CD8-positive, alpha-beta memory T cell (primary cell): ENCODE data around the gene TCF7. TPM values are rescaled to one million over a fixed set of nuclear protein-coding genes. Genes with fewer than 3 reads are reported as not detected.
A peak's percentile ranks its signal among the peaks of the same experiment; 100 is the strongest.

Source experiments
- CTCF ChIA-PET: fragments of 350-600 bp; sonication (Branson Sonifier 250); formaldehyde crosslinking; loops from one replicate; lab custom pipeline; 2021; ENCODE audit warnings: antibody characterized with exemption; lab: Charles Lee
- POLR2A ChIA-PET: fragments of 350-600 bp; sonication (Branson Sonifier 250); formaldehyde crosslinking; loops from one replicate; lab custom pipeline; 2021; ENCODE audit warnings: antibody characterized with exemption; lab: Charles Lee
- DNase-seq, 5 donors: peaks; one replicate each; pipeline versions ENCODE4 v3.0.0 to v3.0.0-alpha.2; 2020 to 2022; ENCODE audit warnings: mixed read lengths in 1 of 5
- H3K27ac ChIP-seq: one replicate; pipeline ENCODE4 v1.7.0; 2013; ENCODE audit warnings: low read depth, mild to moderate bottlenecking, low read length, moderate library complexity
- H3K27me3 ChIP-seq: 2 replicates; pipeline ENCODE4 v1.7.0; 2013; ENCODE audit warnings: low read length, mild to moderate bottlenecking; ENCODE audit not compliant: insufficient read depth, poor library complexity, severe bottlenecking
- H3K36me3 ChIP-seq: 2 replicates; pipeline ENCODE4 v1.7.0; 2013; ENCODE audit warnings: mild to moderate bottlenecking, low read length, moderate library complexity; ENCODE audit not compliant: insufficient read depth
- H3K4me1 ChIP-seq: 2 replicates; pipeline ENCODE4 v1.7.0; 2013; ENCODE audit warnings: mild to moderate bottlenecking, low read length, moderate library complexity; ENCODE audit not compliant: insufficient read depth
- H3K4me3 ChIP-seq: 2 replicates; pipeline ENCODE4 v1.7.0; 2013; ENCODE audit warnings: mild to moderate bottlenecking, low read length
- H3K9me3 ChIP-seq: 2 replicates; pipeline ENCODE4 v1.7.0; 2013; ENCODE audit warnings: mild to moderate bottlenecking, low read length
- H3K27ac Mint-ChIP-seq, 8 donors: one replicate each; pipeline ENCODE4 v1.8.0; 2020 to 2021; ENCODE audit warnings: mixed read lengths in 8 of 8, mild to moderate bottlenecking in 6 of 8, inconsistent platforms in 3 of 8, moderate library complexity in 3 of 8
- H3K27me3 Mint-ChIP-seq, 2 donors: one replicate each; pipeline ENCODE4 v1.8.0; 2020 to 2021; ENCODE audit warnings: mixed read lengths in 2 of 2, mild to moderate bottlenecking in 1 of 2, moderate library complexity in 1 of 2
- H3K36me3 Mint-ChIP-seq, 3 donors: one replicate each; pipeline ENCODE4 v1.8.0; 2020 to 2021; ENCODE audit warnings: mixed read lengths in 3 of 3, inconsistent platforms in 1 of 3, mild to moderate bottlenecking in 1 of 3
- H3K4me1 Mint-ChIP-seq, 3 donors: one replicate each; pipeline ENCODE4 v1.8.0; 2020 to 2021; ENCODE audit warnings: mixed read lengths in 3 of 3, inconsistent platforms in 1 of 3, mild to moderate bottlenecking in 1 of 3
- H3K4me3 Mint-ChIP-seq, 7 donors: one replicate each; pipeline ENCODE4 v1.8.0; 2020 to 2021; ENCODE audit warnings: mixed read lengths in 7 of 7, mild to moderate bottlenecking in 6 of 7, moderate library complexity in 4 of 7, inconsistent platforms in 2 of 7
- H3K9me3 Mint-ChIP-seq, 5 donors: one replicate each; pipeline ENCODE4 v1.8.0; 2020 to 2022; ENCODE audit warnings: mixed read lengths in 5 of 5, mild to moderate bottlenecking in 3 of 5, moderate library complexity in 2 of 5, inconsistent platforms in 1 of 5
- polyA plus RNA-seq: library from polyadenylated mRNA; unstranded; fragments of 300-500 nt; fragmentation: Illumina TruSeq; gene quantifications from one replicate; pipeline ENCODE4 v1.2.3, GENCODE V29; 2021
- total RNA-seq, 2 experiments: library from RNA; stranded (reverse); gene quantifications; one replicate each; pipeline ENCODE4 v1.2.3, GENCODE V29; 2021

The TCF7 gene
- total and polyA plus RNA-seq, 3 experiments from 2014 or later: 85.2 to 344 (median 89.7) TPM

DNA sequence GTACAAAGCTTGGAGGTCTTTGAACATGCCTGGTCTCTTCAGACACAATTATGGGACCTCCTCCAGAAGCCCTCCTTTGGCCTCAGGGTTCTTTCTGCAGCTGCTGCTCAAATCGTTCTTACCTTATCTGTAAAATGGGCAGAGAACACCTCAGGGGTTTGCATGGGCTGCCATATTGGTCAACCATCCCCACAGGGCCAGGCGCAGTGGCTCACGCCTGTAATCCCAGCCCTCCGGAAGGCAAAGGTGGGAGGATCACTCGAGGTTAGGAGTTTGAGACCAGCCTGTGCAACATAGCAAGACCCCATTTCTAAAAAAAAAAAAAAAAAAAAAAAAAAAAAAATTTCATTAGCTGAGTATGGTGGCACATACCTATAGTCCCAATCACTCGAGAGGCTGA lies 29.1 kb upstream of the TCF7 start:
- Mint-ChIP-seq H3K9me3 (no peaks in the 10 kb centered on the region), H3K4me1 (peaks cover 58 to 79% (median 72%) of the 10 kb centered on the region in 3 donors), H3K4me3 (no peak overlapping the region), H3K36me3 (no peaks in the 10 kb centered on the region), H3K27ac (peak overlapping the region in 2 of 8 donors; percentile 12 to 82), H3K27me3 (peaks cover 0 to 3% of the 10 kb centered on the region in 2 donors)
- H3K36me3 ChIP-seq: no peaks in the 10 kb centered on the region
- ChIA-PET POLR2A (interaction anchor here (1.0 to 1.4 kb wide), 2 partner anchors 32 to 71 kb away, joined by 3 to 4 read pairs; no protein-coding TSS in a partner anchor), CTCF (interaction anchor here (1.7 to 5.3 kb wide), 5 partner anchors 16 to 45 kb away, joined by 4 to 36 read pairs (median 15); no protein-coding TSS in a partner anchor)
- H3K9me3 ChIP-seq: no peaks in the 10 kb centered on the region
- no peak overlapping the region for H3K27ac ChIP-seq
- no peaks in the 10 kb centered on the region for H3K27me3 ChIP-seq
- H3K4me3 ChIP-seq: no peak overlapping the region
- no peak for DNase-seq
- peaks cover 80% of the 10 kb centered on the region for H3K4me1 ChIP-seq

GRCh38 chr5:134086225-134086942 lies 28.1 kb upstream of the TCF7 start:
- peak overlapping the region; percentile 26 for H3K4me3 ChIP-seq

GRCh38 chr5:134086943-134087305 lies 27.6 kb upstream of the TCF7 start:
- Mint-ChIP-seq H3K27ac (peak overlapping the region; percentile 70 to 96 (median 90)), H3K4me1 (peaks cover 68 to 85% (median 80%) of the 10 kb centered on the region in 3 donors), H3K9me3 (no peaks in the 10 kb centered on the region), H3K27me3 (peaks cover 0 to 3% of the 10 kb centered on the region in 2 donors), H3K4me3 (peak overlapping the region in 6 of 7 donors; percentile 11 to 65 (median 47)), H3K36me3 (no peaks in the 10 kb centered on the region)
- CTCF ChIA-PET: interaction anchor here (1.7 to 5.3 kb wide), 2 partner anchors 14 to 47 kb away, joined by 15 to 36 read pairs; no protein-coding TSS in a partner anchor
- peaks cover 89% of the 10 kb centered on the region for H3K4me1 ChIP-seq
- H3K4me3 ChIP-seq: no peak overlapping the region
- POLR2A ChIA-PET: interaction anchor here (1.1 to 3.5 kb wide), 2 partner anchors 14 to 24 kb away, joined by 3 to 15 read pairs; no protein-coding TSS in a partner anchor
- H3K27me3 ChIP-seq: no peaks in the 10 kb centered on the region
- peak; percentile 35 to 93 (median 71) for DNase-seq
- H3K9me3 ChIP-seq: no peaks in the 10 kb centered on the region
- no peak overlapping the region for H3K27ac ChIP-seq
- H3K36me3 ChIP-seq: no peaks in the 10 kb centered on the region

More at GRCh38 chr5:134086225-134086942, 28.1 kb upstream of the TCF7 start:
- Mint-ChIP-seq H3K27me3 (peaks cover 0 to 3% of the 10 kb centered on the region in 2 donors), H3K27ac (peak overlapping the region; percentile 77 to 96 (median 90)), H3K9me3 (no peaks in the 10 kb centered on the region), H3K36me3 (no peaks in the 10 kb centered on the region), H3K4me3 (peak overlapping the region; percentile 11 to 65 (median 44)), H3K4me1 (peaks cover 66 to 85% (median 80%) of the 10 kb centered on the region in 3 donors)
- ChIA-PET CTCF (interaction anchor here (1.7 to 5.3 kb wide), 2 partner anchors 15 to 46 kb away, joined by 15 to 36 read pairs; no protein-coding TSS in a partner anchor), POLR2A (interaction anchor here (1.0 to 3.5 kb wide), 4 partner anchors 14 to 70 kb away, joined by 3 to 15 read pairs (median 4); no protein-coding TSS in a partner anchor)
- no peak for DNase-seq
- H3K9me3 ChIP-seq: no peaks in the 10 kb centered on the region
- H3K27ac ChIP-seq: no peak overlapping the region
- no peaks in the 10 kb centered on the region for H3K27me3 ChIP-seq
- peaks cover 88% of the 10 kb centered on the region for H3K4me1 ChIP-seq
- no peaks in the 10 kb centered on the region for H3K36me3 ChIP-seq

GRCh38 chr5:134088291-134088690 lies 26.2 kb upstream of the TCF7 start:
- CTCF ChIA-PET: interaction anchor here (0.7 to 1.6 kb wide), 4 partner anchors 11 to 49 kb away, joined by 3 to 6 read pairs (median 4); no protein-coding TSS in a partner anchor
- H3K9me3 Mint-ChIP-seq: no peaks in the 10 kb centered on the region
- H3K27ac Mint-ChIP-seq: peak overlapping the region in 6 of 8 donors; percentile 13 to 90 (median 76)
- peaks cover 91% of the 10 kb centered on the region for H3K4me1 ChIP-seq
- H3K36me3 ChIP-seq: no peaks in the 10 kb centered on the region
- H3K4me3 ChIP-seq: peak overlapping the region; percentile 29
- H3K4me1 Mint-ChIP-seq: peaks cover 70 to 88% (median 81%) of the 10 kb centered on the region in 3 donors
- no peak for DNase-seq
- no peak overlapping the region for H3K27ac ChIP-seq
- POLR2A ChIA-PET: interaction anchor here (1.1 to 3.5 kb wide), 2 partner anchors 9 to 13 kb away, joined by 3 to 15 read pairs; no protein-coding TSS in a partner anchor
- peaks cover 0 to 4% (median 4%) of the 10 kb centered on the region in 3 donors for H3K36me3 Mint-ChIP-seq
- H3K27me3 Mint-ChIP-seq: peaks cover 0 to 2% of the 10 kb centered on the region in 2 donors
- H3K4me3 Mint-ChIP-seq: peak overlapping the region in 1 of 7 donors; percentile 59
- H3K9me3 ChIP-seq: no peaks in the 10 kb centered on the region
- H3K27me3 ChIP-seq: no peaks in the 10 kb centered on the region

DNA sequence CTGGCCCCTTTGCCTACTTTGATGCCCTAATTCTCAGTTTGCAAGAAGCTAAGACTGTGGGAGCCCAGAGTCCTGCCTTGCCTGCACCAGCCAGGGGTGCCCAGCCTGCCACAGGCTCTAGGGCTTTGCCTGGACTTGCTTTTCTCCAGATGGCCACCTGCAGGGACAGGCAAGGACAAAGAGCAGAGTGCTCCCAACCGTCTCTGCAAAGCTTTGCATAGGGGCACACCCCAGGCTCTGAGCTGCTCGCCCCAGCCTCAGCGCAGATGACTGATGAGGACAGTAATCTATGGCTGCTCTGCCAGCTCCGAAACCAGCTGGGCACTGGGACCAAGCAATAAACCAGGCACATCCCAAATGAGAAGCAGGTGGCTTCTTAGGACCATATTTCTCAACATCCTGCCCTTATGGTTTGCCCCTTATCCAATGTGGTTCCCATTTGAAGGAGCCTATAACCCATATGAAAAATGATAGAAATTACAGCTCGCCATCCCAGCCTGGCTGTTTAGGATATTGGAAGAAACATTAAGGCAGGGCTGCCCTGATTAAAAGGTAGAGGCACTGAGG lies 25.4 kb upstream of the TCF7 start:
- Histone ChIP-seq H3K9me3 (no peaks in the 10 kb centered on the region), H3K27ac (no peak overlapping the region), H3K36me3 (no peaks in the 10 kb centered on the region), H3K4me1 (peaks cover 91% of the 10 kb centered on the region), H3K4me3 (peak overlapping the region; percentile 29), H3K27me3 (no peaks in the 10 kb centered on the region)
- no peak for DNase-seq
- Mint-ChIP-seq H3K4me1 (peaks cover 69 to 88% (median 81%) of the 10 kb centered on the region in 3 donors), H3K9me3 (no peaks in the 10 kb centered on the region), H3K36me3 (peaks cover 0 to 4% (median 4%) of the 10 kb centered on the region in 3 donors), H3K27ac (peak overlapping the region in 5 of 8 donors; percentile 13 to 89 (median 70)), H3K4me3 (peak overlapping the region in 1 of 7 donors; percentile 70), H3K27me3 (peaks cover 0 to 1% of the 10 kb centered on the region in 2 donors)
- POLR2A ChIA-PET: interaction anchor here (0.9 to 3.5 kb wide), 3 partner anchors 12 to 29 kb away, joined by 3 to 15 read pairs (median 4); no protein-coding TSS in a partner anchor
- CTCF ChIA-PET: interaction anchor here (0.7 to 1.6 kb wide), 3 partner anchors 12 to 63 kb away, joined by 3 to 6 read pairs (median 5); no protein-coding TSS in a partner anchor

GRCh38 chr5:134090522-134090921 lies 24.0 kb upstream of the TCF7 start:
- peak overlapping the region; percentile 2 to 83 (median 69) for H3K4me3 Mint-ChIP-seq
- no peaks in the 10 kb centered on the region for H3K9me3 ChIP-seq
- H3K36me3 Mint-ChIP-seq: peaks cover 0 to 4% (median 4%) of the 10 kb centered on the region in 3 donors
- no peaks in the 10 kb centered on the region for H3K27me3 ChIP-seq
- peaks cover 0 to 1% of the 10 kb centered on the region in 2 donors for H3K27me3 Mint-ChIP-seq
- ChIA-PET CTCF (interaction anchor here (2.0 to 2.6 kb wide), 2 partner anchors 25 to 50 kb away, joined by 5 to 20 read pairs; no protein-coding TSS in a partner anchor), POLR2A (interaction anchor here (0.5 to 3.0 kb wide), 5 partner anchors 10 to 59 kb away, joined by 3 to 18 read pairs (median 3); no protein-coding TSS in a partner anchor)
- H3K4me1 Mint-ChIP-seq: peaks cover 69 to 85% (median 78%) of the 10 kb centered on the region in 3 donors
- H3K4me1 ChIP-seq: peaks cover 92% of the 10 kb centered on the region
- H3K27ac ChIP-seq: no peak overlapping the region
- peak overlapping the region; percentile 31 for H3K4me3 ChIP-seq
- peak overlapping the region; percentile 57 to 93 (median 85) for H3K27ac Mint-ChIP-seq
- H3K9me3 Mint-ChIP-seq: no peaks in the 10 kb centered on the region
- DNase-seq: peak in 3 of 5 donors; percentile 42 to 82 (median 75)
- H3K36me3 ChIP-seq: no peaks in the 10 kb centered on the region

DNA sequence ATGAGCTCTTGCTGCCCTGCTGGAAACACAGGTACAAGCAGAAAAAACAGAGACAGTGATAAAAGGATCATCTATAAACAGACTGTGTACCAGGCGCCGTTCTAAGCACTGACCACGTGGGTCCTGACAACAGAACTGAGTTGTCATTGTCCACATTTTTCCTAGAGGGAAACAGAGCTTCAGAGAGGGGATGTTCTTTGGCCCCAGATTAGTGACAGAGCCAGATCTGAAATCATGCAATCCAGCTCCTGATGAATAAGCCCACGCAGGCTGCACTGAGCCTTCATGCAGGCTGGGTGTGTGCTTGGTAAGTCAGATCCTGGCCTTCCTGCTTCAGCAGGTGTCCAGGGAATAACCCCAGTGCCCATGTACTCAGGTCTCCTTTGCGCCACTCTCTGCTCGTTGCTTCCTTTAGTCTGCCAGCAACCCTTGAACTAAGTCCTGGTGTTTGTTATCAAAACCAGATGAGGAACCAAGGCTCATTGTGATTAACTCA lies 22.8 kb upstream of the TCF7 start:
- H3K9me3 Mint-ChIP-seq: no peaks in the 10 kb centered on the region
- H3K4me1 ChIP-seq: peaks cover 92% of the 10 kb centered on the region
- H3K27me3 Mint-ChIP-seq: peaks cover 0 to 1% of the 10 kb centered on the region in 2 donors
- H3K4me3 ChIP-seq: peak overlapping the region; percentile 31
- H3K4me1 Mint-ChIP-seq: peaks cover 64 to 85% (median 71%) of the 10 kb centered on the region in 3 donors
- peaks cover 0 to 4% (median 4%) of the 10 kb centered on the region in 3 donors for H3K36me3 Mint-ChIP-seq
- DNase-seq: no peak
- H3K4me3 Mint-ChIP-seq: peak overlapping the region in 6 of 7 donors; percentile 45 to 69 (median 54)
- H3K27ac Mint-ChIP-seq: peak overlapping the region; percentile 57 to 93 (median 85)
- ChIA-PET POLR2A (interaction anchor here (1.2 to 3.0 kb wide), 3 partner anchors 9 to 52 kb away, joined by 3 to 18 read pairs (median 3); no protein-coding TSS in a partner anchor), CTCF (interaction anchor here (1.0 to 2.6 kb wide), 3 partner anchors 26 to 51 kb away, joined by 3 to 20 read pairs (median 5); no protein-coding TSS in a partner anchor)
- H3K9me3 ChIP-seq: no peaks in the 10 kb centered on the region
- no peak overlapping the region for H3K27ac ChIP-seq
- H3K27me3 ChIP-seq: no peaks in the 10 kb centered on the region
- H3K36me3 ChIP-seq: no peaks in the 10 kb centered on the region
